Measurements from ENCODE around the gene SLC25A26.
"Not testable (repeated sequence)": the region's sequence is repeated elsewhere in the genome, so short reads cannot be mapped to it uniquely, and the experiment has no call there.

The SLC25A26 gene

DNA sequence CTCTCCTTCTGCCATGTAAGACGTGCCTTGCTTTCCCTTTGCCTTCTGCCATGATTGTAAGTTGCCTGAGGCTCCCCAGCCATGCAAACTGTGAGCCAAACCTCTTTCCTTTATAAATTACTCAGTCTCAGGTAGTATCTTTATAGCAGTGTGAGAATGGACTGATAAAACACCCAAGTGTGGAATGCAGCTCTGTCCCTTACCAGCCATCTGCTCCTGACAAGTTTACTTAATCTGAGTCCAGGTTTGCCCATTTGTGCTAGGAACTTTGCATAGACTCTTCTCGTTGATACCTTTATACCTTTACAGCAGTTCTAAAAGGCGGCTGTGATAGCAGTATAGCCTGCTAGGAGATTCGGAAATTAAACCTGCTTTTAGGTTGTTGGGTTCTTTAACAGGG lies 48.1 kb downstream of the SLC25A26 start:
- Histone ChIP-seq H3K9ac (ENCODE audit: low read length) (no peak overlapping the region), H3K36me3 (ENCODE audit: control insufficient read depth, insufficient read depth, low read length) (0 out of 2 replicates have a peak, but pooled peaks cover 2% of the 10 kb centered on the region), H3K9me3 (ENCODE audit: control insufficient read depth, insufficient read depth, low read depth, low read length) (no peaks in the 10 kb centered on the region), H3K27ac (ENCODE audit: low read depth, low read length) (no peak overlapping the region), H3K4me1 (ENCODE audit: control insufficient read depth, insufficient read depth, low read length) (no peaks in the 10 kb centered on the region), H3K27me3 (ENCODE audit: control insufficient read depth, insufficient read depth, low read length) (no peaks in the 10 kb centered on the region), H3K4me3 (ENCODE audit: low read depth, low read length) (no peak overlapping the region)

DNA sequence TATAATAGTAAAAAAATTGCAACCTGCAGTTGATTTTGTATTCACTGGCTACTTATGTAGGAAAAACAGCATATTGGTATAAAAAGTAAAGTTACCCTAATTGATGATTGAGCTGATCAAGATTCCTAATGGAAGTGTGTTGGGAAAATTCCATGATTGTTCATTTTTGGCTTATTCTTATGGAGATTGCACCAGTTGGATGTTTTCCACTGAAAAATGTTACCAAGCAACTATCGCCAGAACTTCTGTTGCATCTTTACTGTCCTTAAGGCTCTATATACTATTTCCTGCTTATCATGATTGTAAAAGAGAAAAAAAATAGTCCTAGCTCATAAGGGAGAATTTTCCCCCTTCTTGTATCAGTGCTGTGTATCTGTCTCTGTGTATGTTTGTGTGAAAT lies 48.6 kb downstream of the SLC25A26 start:
- Histone ChIP-seq H3K36me3 (ENCODE audit: control insufficient read depth, insufficient read depth, low read length) (no peaks in the 10 kb centered on the region), H3K4me1 (ENCODE audit: control insufficient read depth, insufficient read depth, low read length) (no peaks in the 10 kb centered on the region), H3K9me3 (ENCODE audit: control insufficient read depth, insufficient read depth, low read depth, low read length) (no peaks in the 10 kb centered on the region), H3K9ac (ENCODE audit: low read length) (no peak overlapping the region), H3K27me3 (ENCODE audit: control insufficient read depth, insufficient read depth, low read length) (no peaks in the 10 kb centered on the region), H3K4me3 (ENCODE audit: low read depth, low read length) (no peak overlapping the region), H3K27ac (ENCODE audit: low read depth, low read length) (no peak overlapping the region)

DNA sequence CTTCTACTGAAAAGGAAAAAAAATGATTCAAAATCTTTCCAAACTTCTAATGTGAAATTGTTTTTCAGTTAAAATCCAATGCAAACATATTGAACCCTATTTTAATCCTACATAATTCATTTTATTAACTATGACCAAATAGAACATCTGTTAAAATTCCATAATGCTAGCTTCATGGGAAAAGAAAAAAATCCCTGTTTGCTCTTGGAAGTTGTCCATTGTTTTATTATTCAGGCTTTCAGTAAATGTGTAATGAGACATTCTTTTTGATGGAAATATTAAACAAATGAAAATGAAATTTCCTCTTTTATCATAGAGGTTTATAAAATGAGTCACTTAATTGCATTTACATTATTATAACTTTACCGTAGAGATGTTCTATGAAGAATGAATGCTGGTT lies 49.5 kb downstream of the SLC25A26 start:
- Histone ChIP-seq H3K4me3 (ENCODE audit: low read depth, low read length) (no peak overlapping the region), H3K27me3 (ENCODE audit: control insufficient read depth, insufficient read depth, low read length) (no peaks in the 10 kb centered on the region), H3K9ac (ENCODE audit: low read length) (no peak overlapping the region), H3K27ac (ENCODE audit: low read depth, low read length) (no peak overlapping the region), H3K36me3 (ENCODE audit: control insufficient read depth, insufficient read depth, low read length) (no peaks in the 10 kb centered on the region), H3K4me1 (ENCODE audit: control insufficient read depth, insufficient read depth, low read length) (no peaks in the 10 kb centered on the region), H3K9me3 (ENCODE audit: control insufficient read depth, insufficient read depth, low read depth, low read length) (no peaks in the 10 kb centered on the region)

GRCh38 chr3:66270701-66271100 lies 49.9 kb downstream of the SLC25A26 start:
- H3K27ac ChIP-seq (ENCODE audit: low read depth, low read length) = no peak overlapping the region
- H3K9me3 ChIP-seq (ENCODE audit: control insufficient read depth, insufficient read depth, low read depth, low read length) = no peaks in the 10 kb centered on the region
- H3K9ac ChIP-seq (ENCODE audit: low read length) = no peak overlapping the region
- no peaks in the 10 kb centered on the region for H3K27me3 ChIP-seq (ENCODE audit: control insufficient read depth, insufficient read depth, low read length)
- no peak overlapping the region for H3K4me3 ChIP-seq (ENCODE audit: low read depth, low read length)
- H3K4me1 ChIP-seq (ENCODE audit: control insufficient read depth, insufficient read depth, low read length) = no peaks in the 10 kb centered on the region
- H3K36me3 ChIP-seq (ENCODE audit: control insufficient read depth, insufficient read depth, low read length) = no peaks in the 10 kb centered on the region

DNA sequence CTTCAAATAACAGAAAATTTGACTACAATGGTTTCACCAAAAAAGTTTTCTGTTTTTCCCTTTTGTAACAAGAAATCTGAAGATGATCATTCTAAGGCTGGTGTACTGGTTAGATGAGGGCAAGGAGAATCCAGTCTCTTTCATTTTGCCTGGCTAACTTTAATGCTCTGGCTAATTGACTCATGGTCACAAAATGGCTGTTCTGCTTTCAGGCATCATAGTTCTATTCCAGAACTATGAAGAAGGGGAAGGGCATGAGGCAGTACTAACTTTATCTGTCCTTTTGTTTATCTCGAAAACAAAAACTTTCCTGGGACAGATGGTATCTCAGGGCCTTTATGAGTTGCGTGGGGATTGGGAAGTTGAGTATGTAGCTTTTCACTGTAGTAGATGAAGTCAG lies 50.4 kb downstream of the SLC25A26 start:
- Histone ChIP-seq H3K9me3 (ENCODE audit: control insufficient read depth, insufficient read depth, low read depth, low read length) (no peaks in the 10 kb centered on the region), H3K4me1 (ENCODE audit: control insufficient read depth, insufficient read depth, low read length) (no peaks in the 10 kb centered on the region)

DNA sequence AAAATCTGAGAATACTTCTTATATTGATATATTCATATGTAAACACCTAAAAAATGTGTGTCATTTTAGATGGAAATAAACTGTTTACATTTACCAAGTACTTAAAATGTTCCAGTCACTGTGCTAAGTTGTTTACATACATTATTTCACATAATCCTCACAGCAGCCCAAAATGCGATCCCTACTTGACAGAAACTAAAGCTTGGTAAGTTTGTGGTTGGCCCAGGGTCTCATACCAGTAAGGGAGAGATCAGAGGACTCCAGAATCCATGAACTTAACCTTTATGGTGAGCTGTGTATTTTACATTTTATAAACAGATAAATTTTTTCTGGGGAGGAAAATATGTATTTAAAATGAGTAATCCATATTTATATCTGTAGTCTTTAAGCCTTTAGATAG lies 51.2 kb downstream of the SLC25A26 start:
- H3K9me3 ChIP-seq (ENCODE audit: control insufficient read depth, insufficient read depth, low read depth, low read length) = no peaks in the 10 kb centered on the region
- no peak overlapping the region for H3K27ac ChIP-seq (ENCODE audit: low read depth, low read length)
- no peaks in the 10 kb centered on the region for H3K36me3 ChIP-seq (ENCODE audit: control insufficient read depth, insufficient read depth, low read length)
- no peak overlapping the region for H3K4me3 ChIP-seq (ENCODE audit: low read depth, low read length)
- no peaks in the 10 kb centered on the region for H3K27me3 ChIP-seq (ENCODE audit: control insufficient read depth, insufficient read depth, low read length)
- H3K4me1 ChIP-seq (ENCODE audit: control insufficient read depth, insufficient read depth, low read length) = no peaks in the 10 kb centered on the region
- H3K9ac ChIP-seq (ENCODE audit: low read length) = no peak overlapping the region

More for the DNA sequence above, 50.4 kb downstream of the SLC25A26 start:
- Histone ChIP-seq H3K9ac (ENCODE audit: low read length) (no peak overlapping the region), H3K36me3 (ENCODE audit: control insufficient read depth, insufficient read depth, low read length) (no peaks in the 10 kb centered on the region), H3K27ac (ENCODE audit: low read depth, low read length) (no peak overlapping the region), H3K4me3 (ENCODE audit: low read depth, low read length) (no peak overlapping the region), H3K27me3 (ENCODE audit: control insufficient read depth, insufficient read depth, low read length) (no peaks in the 10 kb centered on the region)

DNA sequence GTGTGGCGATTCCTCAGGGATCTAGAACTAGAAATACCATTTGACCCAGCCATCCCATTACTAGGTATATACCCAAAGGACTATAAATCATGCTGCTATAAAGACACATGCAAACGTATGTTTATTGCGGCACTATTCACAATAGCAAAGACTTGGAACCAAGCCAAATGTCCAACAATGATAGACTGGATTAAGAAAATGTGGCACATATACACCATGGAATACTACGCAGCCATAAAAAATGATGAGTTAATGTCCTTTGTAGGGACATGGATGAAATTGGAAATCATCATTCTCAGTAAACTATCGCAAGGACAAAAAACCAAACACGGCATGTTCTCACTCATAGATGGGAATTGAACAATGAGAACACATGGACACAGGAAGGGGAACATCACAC lies 54.0 kb downstream of the SLC25A26 start:
- not testable (repeated sequence) for H3K27me3 ChIP-seq (ENCODE audit: control insufficient read depth, insufficient read depth, low read length); H3K4me1 ChIP-seq (ENCODE audit: control insufficient read depth, insufficient read depth, low read length); H3K4me3 ChIP-seq (ENCODE audit: low read depth, low read length); H3K27ac ChIP-seq (ENCODE audit: low read depth, low read length); H3K9me3 ChIP-seq (ENCODE audit: control insufficient read depth, insufficient read depth, low read depth, low read length); H3K36me3 ChIP-seq (ENCODE audit: control insufficient read depth, insufficient read depth, low read length); H3K9ac ChIP-seq (ENCODE audit: low read length)

- Histone ChIP-seq H3K9me3 (ENCODE audit: control insufficient read depth, insufficient read depth, low read depth, low read length) (no peaks in the 10 kb centered on the region), H3K4me3 (ENCODE audit: low read depth, low read length) (no peak overlapping the region), H3K36me3 (ENCODE audit: control insufficient read depth, insufficient read depth, low read length) (no peaks in the 10 kb centered on the region), H3K4me1 (ENCODE audit: control insufficient read depth, insufficient read depth, low read length) (peaks cover 3% of the 10 kb centered on the region; the same call in 1 of the 2 replicates), H3K27me3 (ENCODE audit: control insufficient read depth, insufficient read depth, low read length) (no peaks in the 10 kb centered on the region), H3K9ac (ENCODE audit: low read length) (no peak overlapping the region), H3K27ac (ENCODE audit: low read depth, low read length) (no peak overlapping the region)
Measured at GRCh38 chr3:66276705-66277274, 56.0 kb downstream of the SLC25A26 start.

- H3K9ac ChIP-seq (ENCODE audit: low read length) = no peak overlapping the region
- no peaks in the 10 kb centered on the region for H3K36me3 ChIP-seq (ENCODE audit: control insufficient read depth, insufficient read depth, low read length)
- H3K4me3 ChIP-seq (ENCODE audit: low read depth, low read length) = no peak overlapping the region
- H3K27ac ChIP-seq (ENCODE audit: low read depth, low read length) = no peak overlapping the region
- H3K4me1 ChIP-seq (ENCODE audit: control insufficient read depth, insufficient read depth, low read length) = peaks cover 3% of the 10 kb centered on the region; the same call in 1 of the 2 replicates
- H3K27me3 ChIP-seq (ENCODE audit: control insufficient read depth, insufficient read depth, low read length) = no peaks in the 10 kb centered on the region
- H3K9me3 ChIP-seq (ENCODE audit: control insufficient read depth, insufficient read depth, low read depth, low read length) = no peaks in the 10 kb centered on the region
Measured at GRCh38 chr3:66279168-66279567, 58.4 kb downstream of the SLC25A26 start.

- no peak overlapping the region for H3K27ac ChIP-seq (ENCODE audit: low read depth, low read length)
- H3K4me1 ChIP-seq (ENCODE audit: control insufficient read depth, insufficient read depth, low read length) = peaks cover 3% of the 10 kb centered on the region; the same call in 1 of the 2 replicates
- H3K36me3 ChIP-seq (ENCODE audit: control insufficient read depth, insufficient read depth, low read length) = no peaks in the 10 kb centered on the region
- H3K9me3 ChIP-seq (ENCODE audit: control insufficient read depth, insufficient read depth, low read depth, low read length) = no peaks in the 10 kb centered on the region
- no peaks in the 10 kb centered on the region for H3K27me3 ChIP-seq (ENCODE audit: control insufficient read depth, insufficient read depth, low read length)
- no peak overlapping the region for H3K9ac ChIP-seq (ENCODE audit: low read length)
- H3K4me3 ChIP-seq (ENCODE audit: low read depth, low read length) = no peak overlapping the region
Measured at GRCh38 chr3:66280304-66280703, 59.5 kb downstream of the SLC25A26 start.

DNA sequence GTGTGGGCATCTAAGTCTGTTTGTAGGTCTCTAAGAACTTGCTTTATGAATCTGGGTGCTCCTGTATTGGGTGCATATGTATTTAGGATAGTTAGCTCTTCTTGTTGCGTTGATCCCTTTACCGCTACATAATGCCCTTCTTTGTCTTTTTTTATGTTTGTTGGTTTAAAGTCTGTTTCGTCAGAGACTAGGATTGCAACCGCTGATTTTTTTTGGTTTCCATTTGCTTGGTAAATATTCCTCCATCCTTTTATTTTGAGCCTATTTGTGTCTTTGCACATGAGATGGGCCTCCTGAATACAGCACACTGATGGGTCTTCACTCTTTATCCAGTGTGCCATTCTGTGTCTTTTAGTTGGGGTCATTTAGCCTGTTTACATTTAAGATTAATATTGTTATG lies 71.1 kb downstream of the SLC25A26 start:
- not testable (repeated sequence) for H3K27ac ChIP-seq (ENCODE audit: low read depth, low read length); H3K9ac ChIP-seq (ENCODE audit: low read length); H3K9me3 ChIP-seq (ENCODE audit: control insufficient read depth, insufficient read depth, low read depth, low read length); H3K27me3 ChIP-seq (ENCODE audit: control insufficient read depth, insufficient read depth, low read length); H3K4me3 ChIP-seq (ENCODE audit: low read depth, low read length); H3K36me3 ChIP-seq (ENCODE audit: control insufficient read depth, insufficient read depth, low read length); H3K4me1 ChIP-seq (ENCODE audit: control insufficient read depth, insufficient read depth, low read length)

All from HUES6 (cell line).